Cortex of kidney (tissue), 1 donor: Measurements from ENCODE around the gene UBR2.
"Not testable (repeated sequence)": the region's sequence is repeated elsewhere in the genome, so short reads cannot be mapped to it uniquely, and the experiment has no call there.

ENCODE experiments used
- DNase-seq: peaks from one replicate; lab custom pipeline; 2025; lab: John Stamatoyannopoulos, UW

The UBR2 gene

DNA sequence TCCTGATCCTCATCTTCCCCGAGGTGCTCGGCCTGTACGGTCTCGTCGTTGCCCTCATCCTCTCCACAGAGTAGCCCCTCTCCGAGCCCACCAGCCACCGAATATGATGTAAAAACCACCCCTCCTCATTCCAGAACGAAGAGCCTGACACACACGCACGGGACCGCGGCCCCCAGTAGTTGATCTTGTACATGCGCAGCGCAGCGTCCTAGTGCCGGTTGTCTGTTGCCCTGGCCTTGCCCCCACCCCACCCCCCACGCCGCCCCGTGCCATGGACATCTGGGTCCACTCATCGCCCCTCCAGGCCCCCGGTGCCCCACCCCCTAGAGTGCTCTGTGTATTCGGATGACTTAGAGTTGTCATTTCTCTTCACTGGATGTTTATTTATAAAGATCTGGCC is 163.8 kb downstream of the UBR2 start:
- no peak for DNase-seq

DNA sequence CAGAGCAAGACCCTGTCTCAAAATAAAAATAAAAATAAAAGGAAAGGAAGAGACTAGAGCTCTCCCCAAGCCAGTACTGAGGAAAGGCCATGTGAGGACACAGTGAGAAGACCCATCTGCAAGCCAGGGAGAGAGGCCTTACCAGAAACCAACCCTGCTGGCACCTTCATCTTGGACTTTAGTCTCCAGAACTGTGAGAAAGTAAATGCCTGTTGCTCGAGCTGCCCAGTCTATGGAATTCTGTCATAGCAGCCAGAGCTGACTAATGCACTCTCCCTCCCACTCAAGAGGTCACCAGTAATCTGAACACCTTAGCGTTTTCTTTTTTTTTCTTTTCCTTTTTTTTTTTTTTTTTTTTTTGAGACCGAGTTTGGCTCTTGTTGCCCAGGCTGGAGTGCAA is 165.9 kb downstream of the UBR2 start:
- no peak for DNase-seq

DNA sequence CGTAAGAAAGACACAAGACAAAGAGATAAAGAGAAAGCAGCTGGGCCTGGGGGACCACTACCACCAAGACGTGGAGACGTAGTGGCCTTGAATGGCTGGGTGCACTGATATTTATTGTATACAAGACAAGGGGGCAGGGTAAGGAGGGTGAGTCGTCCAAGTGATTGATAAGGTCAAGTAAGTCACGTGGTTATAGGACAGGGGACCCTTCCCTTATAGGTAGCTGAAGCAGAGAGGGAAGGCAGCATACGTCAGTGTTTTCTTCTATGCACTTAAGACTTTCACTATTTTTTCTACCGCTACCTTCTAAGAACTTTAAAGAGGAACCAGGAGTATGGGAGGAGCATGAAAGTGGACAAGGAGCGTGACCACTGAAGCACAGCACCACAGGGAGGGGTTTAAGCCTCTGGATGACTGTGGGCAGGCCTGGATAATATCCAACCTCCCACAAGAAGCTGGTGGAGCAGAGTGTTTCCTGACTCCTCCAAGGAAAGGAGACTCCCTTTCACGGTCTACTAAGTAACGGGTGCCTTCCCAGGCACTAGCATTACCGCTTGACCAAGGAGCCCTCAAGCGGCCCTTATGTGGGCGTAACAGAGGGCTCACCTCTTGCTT is 170.1 kb downstream of the UBR2 start:
- not testable (repeated sequence) for DNase-seq

DNA sequence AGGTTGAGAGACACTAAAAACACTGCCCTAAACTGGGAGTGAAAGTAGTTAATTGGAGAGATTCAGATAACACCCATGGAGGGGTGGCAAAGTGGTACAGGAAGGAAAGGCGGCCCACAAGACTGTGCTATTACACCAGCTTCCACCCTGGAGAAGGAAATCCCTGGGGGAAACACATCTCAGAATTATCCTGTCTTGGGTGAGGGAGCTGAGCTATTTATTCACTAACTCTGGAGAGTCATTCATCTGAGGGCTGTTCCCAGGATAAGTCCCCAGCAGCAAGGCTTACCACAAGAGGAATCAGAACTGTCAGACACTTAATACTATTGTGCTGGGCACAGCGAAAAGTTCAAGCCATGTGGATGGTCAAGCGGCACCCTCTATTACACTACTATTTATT is 172.1 kb downstream of the UBR2 start:
- no peak for DNase-seq

DNA sequence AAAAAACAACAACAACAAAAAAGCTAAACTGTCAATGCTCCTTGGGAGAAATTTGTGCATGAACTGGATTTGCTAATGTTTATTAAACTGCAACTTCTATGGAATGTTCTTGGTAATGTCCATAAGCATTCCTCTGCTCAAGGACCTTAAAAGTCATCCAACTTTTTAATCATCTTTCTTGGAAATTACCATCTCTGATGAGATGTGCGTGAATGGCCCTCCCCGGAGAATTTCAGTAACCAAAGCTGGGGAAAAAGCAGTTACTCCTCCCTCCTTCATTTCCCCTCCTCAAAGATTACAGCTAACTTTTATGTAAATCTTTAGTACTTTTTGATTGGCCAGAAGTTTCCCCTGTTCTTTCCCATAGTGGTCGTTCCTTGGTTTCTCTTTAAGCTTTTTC is 176.9 kb downstream of the UBR2 start:
- DNase-seq, result no peak

DNA sequence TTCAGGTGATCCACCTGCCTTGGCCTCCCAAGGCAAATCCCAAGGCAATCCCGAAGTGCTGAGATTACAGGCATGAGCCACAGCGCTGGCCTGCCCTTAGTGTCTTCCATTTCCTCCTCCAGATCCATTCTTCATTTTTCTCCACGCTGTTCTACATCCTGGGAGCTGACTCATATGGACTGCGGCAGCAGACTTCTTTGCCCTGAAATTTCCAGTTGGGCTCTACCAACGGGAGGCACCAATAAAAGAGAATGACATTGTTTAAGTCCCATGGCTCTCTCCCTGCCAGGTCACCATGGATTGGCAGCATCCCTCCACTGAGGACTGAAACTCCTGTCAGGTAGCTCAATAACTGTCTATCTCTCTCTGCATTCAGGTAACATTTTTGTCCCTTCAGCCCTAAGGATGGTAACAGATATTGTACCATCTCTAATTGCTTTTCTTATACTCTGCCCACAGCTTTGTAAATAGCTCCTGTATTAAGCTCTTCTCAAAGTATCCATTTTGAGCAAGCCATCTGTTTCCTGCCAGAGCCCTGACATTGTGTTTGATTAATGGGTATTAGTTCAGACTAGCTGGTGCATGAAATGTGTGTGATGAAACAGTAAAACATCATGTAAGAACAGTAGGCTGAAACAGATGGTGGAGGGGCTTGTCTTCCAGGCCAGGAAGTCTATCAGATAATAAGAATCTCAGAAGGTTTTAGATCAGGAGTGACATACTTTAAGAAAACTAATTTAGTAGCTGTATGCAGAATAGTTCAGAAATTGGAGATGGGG is 178.5 kb downstream of the UBR2 start:
- no peak for DNase-seq
